ENCODE data around the gene FAN1. TPM values are rescaled to one million over a fixed set of nuclear protein-coding genes. Genes with fewer than 3 reads are reported as not detected.

FAN1 gene
- total and polyA plus RNA-seq, 2 of the 13 experiments (the other 11 are each of a cell fraction or from before 2014, with no cell fraction given), result 10.8 to 20.1 TPM

DNA sequence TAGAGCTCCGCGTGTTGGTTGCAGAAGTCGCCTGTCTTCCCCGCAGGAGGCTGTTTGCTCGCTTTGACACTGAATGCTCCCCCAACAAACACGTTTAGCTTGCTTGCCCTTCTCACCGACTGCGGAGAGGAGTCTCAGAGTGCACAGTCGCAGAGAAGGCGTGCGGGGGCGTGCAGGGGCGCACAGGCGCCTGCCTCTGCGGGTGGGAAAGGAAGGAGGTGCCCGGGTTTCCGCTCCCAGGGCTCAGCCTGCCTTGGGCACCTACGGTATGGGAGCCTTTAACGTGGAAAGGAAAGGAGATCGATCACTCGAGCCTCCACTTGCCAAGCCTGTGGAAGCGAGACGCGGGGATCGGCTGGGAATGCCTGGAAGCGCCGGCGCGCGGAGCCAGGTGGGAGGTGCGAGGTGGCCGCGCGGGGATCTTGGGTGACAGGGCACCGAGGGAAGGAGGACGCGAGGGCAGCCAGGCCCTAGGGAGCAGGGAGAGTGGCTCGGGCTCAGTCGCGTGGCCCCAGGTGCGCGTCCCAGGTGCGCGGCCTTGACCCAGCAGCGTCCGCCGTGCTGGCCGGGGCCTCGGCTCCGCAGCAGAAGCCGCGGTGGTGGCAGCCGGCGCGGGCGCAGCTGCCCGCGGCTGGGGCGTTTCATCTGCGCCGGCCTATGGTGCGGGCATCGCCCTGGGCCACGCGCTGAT, at the start of gene FAN1 (continued):
- peak; percentile 95 for TF ChIP-seq TFDP2 (CRISPR knock-in tag; IDR thresholded peaks at IDR 0.05)
- TF ChIP-seq TP53 (CRISPR knock-in tag; conservative IDR thresholded peaks at IDR 0.05), result no peak
- TF ChIP-seq TEF (CRISPR knock-in tag; IDR thresholded peaks at IDR 0.05), result no peak
- TF ChIP-seq HMG20A (CRISPR knock-in tag; IDR thresholded peaks at IDR 0.05; ENCODE audit: borderline replicate concordance), result no peak
- TF ChIP-seq JUN (CRISPR knock-in tag; IDR thresholded peaks at IDR 0.05), result peak; percentile 56; the same call in 1 of the 2 replicates
- TF ChIP-seq ZNF652 (CRISPR knock-in tag; IDR thresholded peaks at IDR 0.05; ENCODE audit: borderline replicate concordance, low read depth), result no peak
- TF ChIP-seq ZFY (CRISPR knock-in tag; IDR thresholded peaks at IDR 0.05), result peak; percentile 98
- TF ChIP-seq ZNF891 (CRISPR knock-in tag; IDR thresholded peaks at IDR 0.05), result peak; percentile 94
- TF ChIP-seq KAT7 (CRISPR knock-in tag; IDR thresholded peaks at IDR 0.05; ENCODE audit: borderline replicate concordance), result peak; percentile 86; the same call in 1 of the 2 replicates
- TF ChIP-seq ZNF260 (CRISPR knock-in tag; IDR thresholded peaks at IDR 0.05; ENCODE audit: borderline replicate concordance, low read depth), result no peak
- TF ChIP-seq NFYB (CRISPR knock-in tag; IDR thresholded peaks at IDR 0.05), result peak; percentile 42; the same call in 1 of the 2 replicates
- TF ChIP-seq PHB2 (IDR thresholded peaks at IDR 0.05; ENCODE audit: partially characterized antibody), result no peak
- no peak for TF ChIP-seq SMC3 (IDR thresholded peaks at IDR 0.05; ENCODE audit: low read length)
- TF ChIP-seq ELF3 (CRISPR knock-in tag; IDR thresholded peaks at IDR 0.05), result peak; percentile 84
- TF ChIP-seq AHR (CRISPR knock-in tag; IDR thresholded peaks at IDR 0.05), result 0 out of 2 replicates have a peak, but pooled peaks have one; percentile 33
- no peak; the same call in 1 of the 2 replicates for TF ChIP-seq ZBTB3 (CRISPR knock-in tag; IDR thresholded peaks at IDR 0.05; ENCODE audit: borderline replicate concordance, low read depth)
